ENCODE measurements around the gene PHF2.

GRCh38 chr9:93587651-93588347, 11.4 kb downstream of the PHF2 start:
- TF ChIP-seq REST (IDR thresholded peaks at IDR 0.05; ENCODE audit: unreplicated experiment) (no peak), CTCF (conservative IDR thresholded peaks at IDR 0.05; ENCODE audit: low read depth in 2 of 2) (peak in 1 of 2 experiments; percentile 47; a peak in 3 of 4 replicates)
